Common myeloid progenitor, CD34-positive (primary cell): ENCODE results near the gene DIP2A.

ENCODE experiments used
- CTCF ChIA-PET: fragments of 350-600 bp; sonication (Branson Sonifier 250); formaldehyde crosslinking; loops from one replicate; lab custom pipeline; 2021; ENCODE audit warnings: antibody characterized with exemption; lab: Charles Lee
- POLR2A ChIA-PET: fragments of 350-600 bp; sonication (Branson Sonifier 250); formaldehyde crosslinking; loops from one replicate; lab custom pipeline; 2021; ENCODE audit warnings: antibody characterized with exemption; lab: Charles Lee
- DNase-seq, 3 donors: peaks; one replicate each; pipeline versions ENCODE4 v3.0.0 to v3.0.0-alpha.2; 2013
- H3K27ac ChIP-seq, 2 experiments: 1 replicate in 1 of 2; 2 replicates in 1 of 2; pipeline ENCODE4 v1.7.0; 2013; ENCODE audit warnings: inconsistent platforms in 2 of 2, low read length in 2 of 2, mild to moderate bottlenecking in 2 of 2, low read depth in 1 of 2, moderate library complexity in 1 of 2; ENCODE audit not compliant: severe bottlenecking in 2 of 2, insufficient read depth in 1 of 2, poor library complexity in 1 of 2
- H3K27me3 ChIP-seq, 5 experiments: replicated peaks in 2 of 5; 1 replicate in 3 of 5; 2 replicates in 2 of 5; pipeline versions ENCODE4 v1.6.1 to v1.7.0; 2013; ENCODE audit warnings: low read length in 4 of 5, mild to moderate bottlenecking in 2 of 5, moderate library complexity in 2 of 5, inconsistent platforms in 1 of 5; ENCODE audit not compliant: insufficient read depth in 5 of 5, control insufficient read depth in 4 of 5
- H3K36me3 ChIP-seq, 4 experiments: 1 replicate in 2 of 4; 2 replicates in 2 of 4; pipeline versions ENCODE4 v1.6.1 to v1.7.0; 2013; ENCODE audit warnings: low read length in 3 of 4, control low read depth in 1 of 4, mild to moderate bottlenecking in 1 of 4; ENCODE audit not compliant: control insufficient read depth in 4 of 4, insufficient read depth in 4 of 4
- H3K4me1 ChIP-seq, 4 experiments: 1 replicate in 3 of 4; 2 replicates in 1 of 4; pipeline versions ENCODE4 v1.6.1 to v1.7.1; 2013; ENCODE audit warnings: low read length in 3 of 4, mild to moderate bottlenecking in 3 of 4, control low read depth in 1 of 4, inconsistent platforms in 1 of 4, moderate library complexity in 1 of 4; ENCODE audit not compliant: control insufficient read depth in 4 of 4, insufficient read depth in 4 of 4; ENCODE audit errors: control extremely low read depth in 1 of 4
- H3K4me3 ChIP-seq, 7 experiments: 1 replicate in 4 of 7; 2 replicates in 3 of 7; pipeline versions ENCODE4 v1.5.1 to v1.7.0; 2013; ENCODE audit warnings: mild to moderate bottlenecking in 7 of 7, low read length in 6 of 7, moderate library complexity in 6 of 7, inconsistent platforms in 2 of 7, low read depth in 2 of 7, control low read depth in 1 of 7; ENCODE audit not compliant: insufficient read depth in 4 of 7, control insufficient read depth in 1 of 7; ENCODE audit errors: extremely low read depth in 1 of 7
- H3K9me3 ChIP-seq, 5 experiments: 1 replicate in 4 of 5; 2 replicates in 1 of 5; pipeline versions ENCODE4 v1.6.1 to v1.7.1; 2013; ENCODE audit warnings: low read length in 4 of 5, mild to moderate bottlenecking in 2 of 5, inconsistent platforms in 1 of 5, low read depth in 1 of 5, moderate library complexity in 1 of 5; ENCODE audit not compliant: control insufficient read depth in 4 of 5, insufficient read depth in 2 of 5; ENCODE audit errors: control extremely low read depth in 1 of 5
- WGBS: methylation state at CpG from one replicate; pipeline ENCODE4 v1.1.5; 2013; ENCODE audit not compliant: insufficient coverage; 5-methylcytosine and 5-hydroxymethylcytosine counted together

DIP2A gene

GRCh38 chr21:46465651-46466050 is 7.0 kb downstream of the DIP2A start:
- Histone ChIP-seq H3K4me3 (no peak overlapping the region), H3K4me1 (peaks cover 0 to 6% (median 1%) of the 10 kb centered on the region in 4 experiments), H3K27me3 (no peaks in the 10 kb centered on the region), H3K36me3 (peaks cover 2 to 12% (median 11%) of the 10 kb centered on the region in 4 experiments), H3K9me3 (no peaks in the 10 kb centered on the region), H3K27ac (no peak overlapping the region)
- WGBS = 96% methylated on average over 2 of the region's 3 CpGs
- no peak for DNase-seq
- ChIA-PET POLR2A (no interaction called here), CTCF (no interaction called here)

GRCh38 chr21:46468108-46468774 is 9.6 kb downstream of the DIP2A start:
- 100% methylated on average over 1 of the region's 6 CpGs for WGBS
- no peak for DNase-seq
- ChIA-PET CTCF (no interaction called here), POLR2A (interaction anchor here (0.7 kb wide), 1 partner anchor 102 kb away, joined by 3 read pairs; no protein-coding TSS in a partner anchor)
- Histone ChIP-seq H3K4me1 (peaks cover 10 to 24% (median 21%) of the 10 kb centered on the region in 4 experiments), H3K27me3 (no peaks in the 10 kb centered on the region), H3K27ac (no peak overlapping the region), H3K9me3 (no peaks in the 10 kb centered on the region), H3K36me3 (peaks cover 2 to 8% (median 5%) of the 10 kb centered on the region in 4 experiments), H3K4me3 (no peak overlapping the region)

GRCh38 chr21:46469275-46469674 is 10.6 kb downstream of the DIP2A start:
- H3K4me1 ChIP-seq = peaks cover 10 to 29% (median 22%) of the 10 kb centered on the region in 4 experiments
- no peak overlapping the region for H3K27ac ChIP-seq
- H3K27me3 ChIP-seq = no peaks in the 10 kb centered on the region
- WGBS = 97% methylated on average over 3 of the region's 3 CpGs
- H3K4me3 ChIP-seq = no peak overlapping the region
- POLR2A ChIA-PET = interaction anchor here (1.3 kb wide), 1 partner anchor 10 kb away, joined by 3 read pairs; the partner anchor contains the start of gene DIP2A
- no peaks in the 10 kb centered on the region for H3K9me3 ChIP-seq
- no peak for DNase-seq
- H3K36me3 ChIP-seq = peaks cover 0 to 8% (median 5%) of the 10 kb centered on the region in 4 experiments
- CTCF ChIA-PET = interaction anchor here (1.2 kb wide), 1 partner anchor 31 kb away, joined by 3 read pairs; no protein-coding TSS in a partner anchor

- Histone ChIP-seq H3K4me1 (peaks cover 10 to 34% (median 23%) of the 10 kb centered on the region in 4 experiments), H3K27ac (no peak overlapping the region), H3K36me3 (peaks cover 2 to 8% (median 4%) of the 10 kb centered on the region in 4 experiments), H3K27me3 (no peaks in the 10 kb centered on the region), H3K4me3 (peak overlapping the region in 1 of 7 experiments; percentile 9), H3K9me3 (no peaks in the 10 kb centered on the region)
- no peak for DNase-seq
- ChIA-PET POLR2A (no interaction called here), CTCF (interaction anchor here (1.1 to 1.2 kb wide), 3 partner anchors 12 to 46 kb away, joined by 3 to 4 read pairs (median 4); partner anchors contain the start of gene DIP2A)
- WGBS = 100% methylated on average over 1 of the region's 1 CpG
Measured at GRCh38 chr21:46471514-46471913, 12.8 kb downstream of the DIP2A start.

GRCh38 chr21:46472246-46472645 is 13.6 kb downstream of the DIP2A start:
- no peaks in the 10 kb centered on the region for H3K9me3 ChIP-seq
- ChIA-PET CTCF (interaction anchor here (1.0 to 1.2 kb wide), 4 partner anchors 13 to 167 kb away, joined by 3 to 4 read pairs (median 4); partner anchors contain the start of gene DIP2A), POLR2A (interaction anchor here (1.2 kb wide), 1 partner anchor 14 kb away, joined by 5 read pairs; the partner anchor contains the start of gene DIP2A)
- H3K27me3 ChIP-seq = no peaks in the 10 kb centered on the region
- 50% methylated on average over 6 of the region's 6 CpGs for WGBS
- peaks cover 10 to 34% (median 23%) of the 10 kb centered on the region in 4 experiments for H3K4me1 ChIP-seq
- H3K36me3 ChIP-seq = peaks cover 2 to 10% (median 7%) of the 10 kb centered on the region in 4 experiments
- peak overlapping the region in 1 of 7 experiments; percentile 47 for H3K4me3 ChIP-seq
- DNase-seq = peak; percentile 29 to 68 (median 57)
- H3K27ac ChIP-seq = no peak overlapping the region

- H3K27me3 ChIP-seq = no peaks in the 10 kb centered on the region
- H3K27ac ChIP-seq = no peak overlapping the region
- no peak overlapping the region for H3K4me3 ChIP-seq
- no peaks in the 10 kb centered on the region for H3K9me3 ChIP-seq
- peaks cover under 1 to 9% (median 7%) of the 10 kb centered on the region in 4 experiments for H3K36me3 ChIP-seq
- DNase-seq = peak in 2 of 3 donors; percentile 31 to 36
- ChIA-PET POLR2A (interaction anchor here (0.6 kb wide), 1 partner anchor 9 kb away, joined by 3 read pairs; no protein-coding TSS in a partner anchor), CTCF (interaction anchor here (1.2 kb wide), 1 partner anchor 16 kb away, joined by 3 read pairs; no protein-coding TSS in a partner anchor)
- 100% methylated on average over 2 of the region's 2 CpGs for WGBS
- H3K4me1 ChIP-seq = peaks cover 10 to 34% (median 23%) of the 10 kb centered on the region in 4 experiments
Measured at GRCh38 chr21:46474382-46474781, 15.7 kb downstream of the DIP2A start.
